Measurements from ENCODE around the gene MLLT6.

DNA sequence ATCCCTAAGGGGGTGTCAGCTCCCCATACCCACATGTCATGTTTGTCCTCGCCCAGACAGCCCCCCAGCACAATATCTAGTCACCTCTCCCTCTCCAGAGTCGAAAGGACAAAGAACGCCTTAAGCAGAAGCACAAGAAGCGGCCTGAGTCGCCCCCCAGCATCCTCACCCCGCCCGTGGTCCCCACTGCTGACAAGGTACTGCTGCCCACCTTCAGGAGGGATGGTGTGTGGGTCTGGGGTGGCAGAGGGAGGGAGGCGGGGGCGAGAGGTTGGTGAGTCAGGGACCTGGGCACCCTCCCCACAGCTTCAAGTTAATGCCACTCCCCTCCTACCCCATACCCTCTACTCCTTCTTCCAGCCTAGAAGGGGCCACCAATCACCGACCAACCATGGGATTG is 7.5 kb downstream of the MLLT6 start:
- TF ChIP-seq, protein P1, sequence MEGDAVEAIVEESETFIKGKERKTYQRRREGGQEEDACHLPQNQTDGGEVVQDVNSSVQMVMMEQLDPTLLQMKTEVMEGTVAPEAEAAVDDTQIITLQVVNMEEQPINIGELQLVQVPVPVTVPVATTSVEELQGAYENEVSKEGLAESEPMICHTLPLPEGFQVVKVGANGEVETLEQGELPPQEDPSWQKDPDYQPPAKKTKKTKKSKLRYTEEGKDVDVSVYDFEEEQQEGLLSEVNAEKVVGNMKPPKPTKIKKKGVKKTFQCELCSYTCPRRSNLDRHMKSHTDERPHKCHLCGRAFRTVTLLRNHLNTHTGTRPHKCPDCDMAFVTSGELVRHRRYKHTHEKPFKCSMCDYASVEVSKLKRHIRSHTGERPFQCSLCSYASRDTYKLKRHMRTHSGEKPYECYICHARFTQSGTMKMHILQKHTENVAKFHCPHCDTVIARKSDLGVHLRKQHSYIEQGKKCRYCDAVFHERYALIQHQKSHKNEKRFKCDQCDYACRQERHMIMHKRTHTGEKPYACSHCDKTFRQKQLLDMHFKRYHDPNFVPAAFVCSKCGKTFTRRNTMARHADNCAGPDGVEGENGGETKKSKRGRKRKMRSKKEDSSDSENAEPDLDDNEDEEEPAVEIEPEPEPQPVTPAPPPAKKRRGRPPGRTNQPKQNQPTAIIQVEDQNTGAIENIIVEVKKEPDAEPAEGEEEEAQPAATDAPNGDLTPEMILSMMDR (conservative IDR thresholded peaks at IDR 0.05): no peak
- no peak for TF ChIP-seq EZH2 (IDR thresholded peaks at IDR 0.05; ENCODE audit: low read depth)

All from PC-9 (cell line).